Heart left ventricle (tissue), 13 donors: ENCODE results near the gene SH3BP5.

Source experiments
- CTCF ChIP-seq, 12 donors: fragments of 200-600 bp; sonication (generic) in 4 of 12; IDR thresholded peaks; one replicate each; pipeline versions ENCODE4 v1.5.0 to v1.8.0; 2018 to 2022; ENCODE audit warnings: antibody characterized with exemption in 12 of 12, mild to moderate bottlenecking in 5 of 12
- POLR2A ChIP-seq, 2 donors: fragments of 450-650 bp; IDR thresholded peaks; one replicate each; pipeline ENCODE4 v1.6.1; 2017; ENCODE audit warnings: antibody characterized with exemption in 2 of 2, mild to moderate bottlenecking in 2 of 2, moderate library complexity in 2 of 2
- donor health status: ischemic (EF 13 %, LVEDD 7.1; RV severe dilation, severe dysfunction).
- donor health status: DM: no; HTN: yes; CAD: no.
- donor health status: DM: no; HTN: no; CAD: no.
- donor health status: ischemic (EF 25% LVEDD 6.9; RV normal size, moderate dysfunction).
- donor health status: ischemic (EF 25% LVEDD 5.7; RV mildly dilated, moderate dysfunction).
- donor health status: ischemic (EF 35%, LVEDD 5.7; RV mildly dilated, moderate dysfunction).
- donor health status: nonischemic (EF 11% LVEDD 7.7; RV severe dilation, severe dysfunction).
- donor health status: DM: yes; HTN: yes; CAD: no.
- donor health status: PGD.
- donor health status: ischemic (EF 29% LVEDD 5.4; RV normal size, mild dysfunction).
- donor health status: nonischemic (EF 23%, LVEDD 6.1; RV moderate dilation, normal function).

- TF ChIP-seq CTCF (IDR thresholded peaks at IDR 0.05) (no peak), POLR2A (IDR thresholded peaks at IDR 0.05) (no peak)
Measured at GRCh38 chr3:15326037-15326436, 6.3 kb downstream of the SH3BP5 start.
